LNCaP clone FGC (cell line): ENCODE results near the gene LYRM9.

Experiments
- DNase-seq: peaks from one replicate; pipeline ENCODE4 v3.0.0-alpha.2; 2011; ENCODE audit warnings: low read depth
- H3K4me3 ChIP-seq: 2 replicates; pipeline ENCODE4 v1.5.1; 2011; ENCODE audit warnings: mild to moderate bottlenecking, low read depth, low read length, control low read depth
- CTCF ChIP-seq: IDR thresholded peaks from 2 replicates; pipeline ENCODE4 v1.5.1; 2012; ENCODE audit warnings: mild to moderate bottlenecking; ENCODE audit not compliant: control insufficient read depth, insufficient read depth; ENCODE audit errors: extremely low read depth

Gene LYRM9

GRCh38 chr17:27930000-27930399 lies 36.8 kb upstream of the LYRM9 start:
- no peak for TF ChIP-seq CTCF

GRCh38 chr17:27928587-27928986 lies 35.4 kb upstream of the LYRM9 start:
- TF ChIP-seq CTCF = no peak
- no peak overlapping the region for H3K4me3 ChIP-seq
- DNase-seq = no peak

More at GRCh38 chr17:27930000-27930399, 36.8 kb upstream of the LYRM9 start:
- DNase-seq = no peak
- no peak overlapping the region for H3K4me3 ChIP-seq

- no peak for TF ChIP-seq CTCF
- no peak overlapping the region for H3K4me3 ChIP-seq
- DNase-seq = no peak
Measured at GRCh38 chr17:27927781-27928180, 34.6 kb upstream of the LYRM9 start.

- no peak for DNase-seq
- TF ChIP-seq CTCF = no peak
- no peak overlapping the region for H3K4me3 ChIP-seq
Measured at GRCh38 chr17:27921599-27921998, 28.4 kb upstream of the LYRM9 start.

GRCh38 chr17:27921077-27921476 lies 27.9 kb upstream of the LYRM9 start:
- no peak overlapping the region for H3K4me3 ChIP-seq
- no peak for DNase-seq
- TF ChIP-seq CTCF = no peak

- no peak for TF ChIP-seq CTCF
- DNase-seq = no peak
- H3K4me3 ChIP-seq = no peak overlapping the region
Measured at GRCh38 chr17:27920569-27920968, 27.4 kb upstream of the LYRM9 start.

GRCh38 chr17:27919079-27919478 lies 25.9 kb upstream of the LYRM9 start:
- TF ChIP-seq CTCF = no peak
- DNase-seq = no peak

More at GRCh38 chr17:27919079-27919478, 25.9 kb upstream of the LYRM9 start:
- H3K4me3 ChIP-seq = no peak overlapping the region
